Measurements from ENCODE around the gene DNAH1.

DNA sequence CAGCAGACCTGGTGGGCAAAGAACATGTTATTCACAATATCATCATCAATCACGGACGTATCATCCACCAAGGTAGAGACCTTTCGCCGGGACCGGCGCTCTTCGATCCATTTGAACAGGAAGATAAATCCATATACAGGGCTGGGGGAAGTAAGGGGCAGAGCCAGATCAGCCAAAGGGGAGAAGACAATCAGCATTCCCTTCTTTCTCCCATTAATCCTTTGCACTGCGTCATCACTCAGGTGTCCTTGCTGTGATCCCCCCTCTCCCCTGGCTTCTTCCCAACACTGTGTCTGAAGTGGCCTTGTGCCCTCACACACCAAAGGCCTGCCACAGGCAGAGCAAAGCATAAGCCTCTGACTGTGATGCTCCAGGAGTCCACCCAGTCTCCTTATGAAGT lies 92.3 kb downstream of the DNAH1 start:
- TF ChIP-seq POLR2A (IDR thresholded peaks at IDR 0.05; ENCODE audit: low read depth, low read length) (no peak), SMC3 (IDR thresholded peaks at IDR 0.05; ENCODE audit: low read depth, low read length) (no peak), MAZ (IDR thresholded peaks at IDR 0.05; ENCODE audit: borderline replicate concordance, low read depth, low read length) (no peak), FOS (IDR thresholded peaks at IDR 0.05; ENCODE audit: low read depth, low read length) (no peak), RFX5 (IDR thresholded peaks at IDR 0.05; ENCODE audit: low read depth, low read length) (no peak), CEBPB (IDR thresholded peaks at IDR 0.05; ENCODE audit: low read depth, low read length) (no peak), MXI1 (IDR thresholded peaks at IDR 0.05; ENCODE audit: borderline replicate concordance, low read depth, low read length) (no peak), NFE2L2 (IDR thresholded peaks at IDR 0.05; ENCODE audit: low read depth, low read length) (no peak), RAD21 (IDR thresholded peaks at IDR 0.05; ENCODE audit: low read length) (no peak), RCOR1 (IDR thresholded peaks at IDR 0.05; ENCODE audit: insufficient replicate concordance, low read length) (no peak)
- TF ChIP-seq, protein P1, sequence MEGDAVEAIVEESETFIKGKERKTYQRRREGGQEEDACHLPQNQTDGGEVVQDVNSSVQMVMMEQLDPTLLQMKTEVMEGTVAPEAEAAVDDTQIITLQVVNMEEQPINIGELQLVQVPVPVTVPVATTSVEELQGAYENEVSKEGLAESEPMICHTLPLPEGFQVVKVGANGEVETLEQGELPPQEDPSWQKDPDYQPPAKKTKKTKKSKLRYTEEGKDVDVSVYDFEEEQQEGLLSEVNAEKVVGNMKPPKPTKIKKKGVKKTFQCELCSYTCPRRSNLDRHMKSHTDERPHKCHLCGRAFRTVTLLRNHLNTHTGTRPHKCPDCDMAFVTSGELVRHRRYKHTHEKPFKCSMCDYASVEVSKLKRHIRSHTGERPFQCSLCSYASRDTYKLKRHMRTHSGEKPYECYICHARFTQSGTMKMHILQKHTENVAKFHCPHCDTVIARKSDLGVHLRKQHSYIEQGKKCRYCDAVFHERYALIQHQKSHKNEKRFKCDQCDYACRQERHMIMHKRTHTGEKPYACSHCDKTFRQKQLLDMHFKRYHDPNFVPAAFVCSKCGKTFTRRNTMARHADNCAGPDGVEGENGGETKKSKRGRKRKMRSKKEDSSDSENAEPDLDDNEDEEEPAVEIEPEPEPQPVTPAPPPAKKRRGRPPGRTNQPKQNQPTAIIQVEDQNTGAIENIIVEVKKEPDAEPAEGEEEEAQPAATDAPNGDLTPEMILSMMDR (conservative IDR thresholded peaks at IDR 0.05; ENCODE audit: low read depth, low read length): no peak
- TF ChIP-seq, protein P2, sequence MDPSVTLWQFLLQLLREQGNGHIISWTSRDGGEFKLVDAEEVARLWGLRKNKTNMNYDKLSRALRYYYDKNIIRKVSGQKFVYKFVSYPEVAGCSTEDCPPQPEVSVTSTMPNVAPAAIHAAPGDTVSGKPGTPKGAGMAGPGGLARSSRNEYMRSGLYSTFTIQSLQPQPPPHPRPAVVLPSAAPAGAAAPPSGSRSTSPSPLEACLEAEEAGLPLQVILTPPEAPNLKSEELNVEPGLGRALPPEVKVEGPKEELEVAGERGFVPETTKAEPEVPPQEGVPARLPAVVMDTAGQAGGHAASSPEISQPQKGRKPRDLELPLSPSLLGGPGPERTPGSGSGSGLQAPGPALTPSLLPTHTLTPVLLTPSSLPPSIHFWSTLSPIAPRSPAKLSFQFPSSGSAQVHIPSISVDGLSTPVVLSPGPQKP (IDR thresholded peaks at IDR 0.05; ENCODE audit: borderline replicate concordance, low read depth, low read length): no peak
- TF ChIP-seq, protein P3, sequence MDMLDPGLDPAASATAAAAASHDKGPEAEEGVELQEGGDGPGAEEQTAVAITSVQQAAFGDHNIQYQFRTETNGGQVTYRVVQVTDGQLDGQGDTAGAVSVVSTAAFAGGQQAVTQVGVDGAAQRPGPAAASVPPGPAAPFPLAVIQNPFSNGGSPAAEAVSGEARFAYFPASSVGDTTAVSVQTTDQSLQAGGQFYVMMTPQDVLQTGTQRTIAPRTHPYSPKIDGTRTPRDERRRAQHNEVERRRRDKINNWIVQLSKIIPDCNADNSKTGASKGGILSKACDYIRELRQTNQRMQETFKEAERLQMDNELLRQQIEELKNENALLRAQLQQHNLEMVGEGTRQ (IDR thresholded peaks at IDR 0.05; ENCODE audit: low read depth, low read length): no peak
